ENCODE measurements around the gene WTIP.
"Not testable (repeated sequence)": the region's sequence is repeated elsewhere in the genome, so short reads cannot be mapped to it uniquely, and the experiment has no call there.

WTIP gene

GRCh38 chr19:34478496-34478895, 3.1 kb upstream of the WTIP start:
- not testable (repeated sequence) for DNase-seq (ENCODE audit: low read depth)

DNA sequence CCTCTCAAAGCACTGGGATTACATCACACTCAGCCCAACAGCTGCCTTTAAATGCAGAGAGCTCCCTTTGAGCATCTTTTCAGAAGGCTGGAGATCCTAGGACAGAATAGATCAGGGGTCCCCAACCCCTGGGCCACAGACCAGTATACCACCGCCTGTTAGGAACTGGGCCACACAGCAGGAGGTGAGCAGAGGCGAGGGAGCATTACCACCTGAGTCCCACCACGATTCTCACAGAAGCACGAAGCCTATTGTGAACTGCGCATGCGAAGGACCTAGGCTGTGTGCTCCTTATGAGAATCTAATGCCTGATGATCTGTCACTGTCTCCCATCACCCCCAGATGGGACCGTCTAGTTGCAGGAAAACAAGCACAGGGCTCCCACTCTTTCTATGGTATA, 2.2 kb upstream of the WTIP start:
- no peak for DNase-seq (ENCODE audit: low read depth)

DNA sequence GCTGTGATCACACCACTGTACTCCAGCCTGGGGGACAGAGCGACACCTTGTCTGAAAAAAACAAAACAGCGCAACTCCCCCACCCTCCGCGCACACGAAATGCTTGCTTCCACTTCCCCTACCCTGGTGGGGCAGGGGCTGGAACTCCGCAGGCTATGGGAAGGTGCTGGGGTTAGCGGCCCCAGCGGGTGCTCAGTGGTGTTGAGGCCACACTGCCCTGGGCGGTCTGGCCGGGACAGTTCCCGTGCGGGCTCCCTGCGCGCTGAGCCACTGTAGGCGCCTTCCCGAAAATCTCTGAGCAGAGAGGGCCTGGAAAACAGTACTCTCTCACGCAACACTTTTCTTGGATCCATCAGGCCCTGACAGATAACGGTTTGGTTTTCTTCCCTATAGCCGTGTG, 1.1 kb upstream of the WTIP start:
- no peak for DNase-seq (ENCODE audit: low read depth)

- no peak for DNase-seq (ENCODE audit: low read depth)
Observed at GRCh38 chr19:34481861-34482379, 362 bp downstream of the WTIP start.

GRCh38 chr19:34482380-34483250, 1.1 kb downstream of the WTIP start:
- DNase-seq (ENCODE audit: low read depth): no peak

DNA sequence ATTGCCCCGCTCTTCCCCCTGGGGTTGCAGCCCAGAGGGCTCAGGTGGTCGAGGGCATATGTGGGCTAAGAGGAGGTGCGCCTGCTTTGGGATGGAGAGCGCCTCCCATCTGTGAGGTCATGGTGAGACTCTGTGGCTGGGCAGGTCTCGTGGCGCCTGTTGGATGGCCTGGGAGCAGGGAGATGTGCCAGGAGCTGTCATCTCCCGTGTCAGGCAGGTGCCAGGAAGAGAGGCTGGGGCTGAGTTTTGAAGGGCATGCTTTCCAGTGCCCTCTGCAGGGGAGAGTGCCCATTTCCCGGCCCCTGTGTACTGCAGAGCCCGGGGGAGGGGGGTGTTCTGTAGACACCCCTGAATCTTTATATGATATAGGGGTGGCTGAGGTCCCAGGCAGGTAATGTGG, 2.8 kb downstream of the WTIP start:
- no peak for DNase-seq (ENCODE audit: low read depth)

DNA sequence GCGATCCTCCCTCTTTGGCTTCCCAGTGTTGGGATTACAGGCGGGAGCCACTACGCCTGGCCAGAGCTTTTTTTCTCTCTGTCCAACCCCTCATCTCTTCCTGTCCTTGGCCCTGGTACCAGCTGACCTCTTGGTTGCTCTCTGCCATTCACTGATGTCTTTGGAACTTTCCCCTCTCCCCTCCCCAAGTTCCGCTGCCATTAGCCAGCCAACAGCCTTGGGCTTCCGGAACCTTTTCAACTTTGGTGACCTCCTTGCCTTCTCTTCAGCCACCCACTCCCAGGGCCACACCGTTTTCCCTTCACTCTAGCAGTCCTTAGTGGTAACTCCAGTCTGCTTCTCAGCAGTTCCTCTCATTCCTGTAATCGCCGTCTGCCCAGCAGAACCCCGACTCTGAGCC, 4.3 kb downstream of the WTIP start:
- no peak for DNase-seq (ENCODE audit: low read depth)

DNA sequence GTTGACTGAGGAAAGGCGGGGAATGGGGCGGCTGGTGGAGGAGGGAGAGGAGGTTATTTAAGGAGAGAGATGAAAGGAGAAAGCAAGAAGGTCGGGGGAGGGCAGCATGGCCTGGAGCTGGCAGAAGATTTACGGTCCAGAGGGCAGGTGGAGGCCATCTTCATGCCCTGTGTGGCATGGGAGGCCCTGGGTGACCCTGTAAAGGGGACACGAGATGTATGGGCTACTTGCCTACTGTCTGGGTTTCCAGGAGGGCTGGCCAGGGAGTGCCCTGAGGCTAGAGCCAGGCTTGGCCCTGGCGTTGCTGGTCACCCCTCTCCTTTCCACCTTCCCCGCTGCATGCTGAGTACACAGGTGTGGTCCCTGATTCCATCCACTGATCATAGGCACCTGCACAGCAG, 6.1 kb downstream of the WTIP start:
- no peak for DNase-seq (ENCODE audit: low read depth)

DNA sequence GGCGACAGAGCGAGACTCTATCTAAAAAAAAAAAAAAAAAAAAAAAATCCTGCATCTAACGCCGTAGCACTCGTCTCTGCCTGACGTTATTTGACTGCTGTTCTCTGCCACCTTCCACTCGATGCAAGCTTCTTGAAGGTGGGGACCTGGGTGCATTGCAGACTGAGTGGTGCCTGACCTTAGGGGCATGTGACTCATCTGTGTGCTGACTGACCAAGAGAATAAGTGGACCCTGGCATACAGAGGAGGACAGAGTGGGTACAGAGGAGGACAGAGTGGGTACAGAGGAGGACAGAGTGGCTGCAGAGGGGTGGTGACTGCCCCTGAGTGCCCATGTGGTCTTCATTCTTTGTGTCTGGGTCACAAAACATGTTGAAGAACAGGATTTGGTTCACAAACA, 7.6 kb downstream of the WTIP start:
- no peak for DNase-seq (ENCODE audit: low read depth)

GRCh38 chr19:34490141-34490766, 8.7 kb downstream of the WTIP start:
- no peak for DNase-seq (ENCODE audit: low read depth)

DNA sequence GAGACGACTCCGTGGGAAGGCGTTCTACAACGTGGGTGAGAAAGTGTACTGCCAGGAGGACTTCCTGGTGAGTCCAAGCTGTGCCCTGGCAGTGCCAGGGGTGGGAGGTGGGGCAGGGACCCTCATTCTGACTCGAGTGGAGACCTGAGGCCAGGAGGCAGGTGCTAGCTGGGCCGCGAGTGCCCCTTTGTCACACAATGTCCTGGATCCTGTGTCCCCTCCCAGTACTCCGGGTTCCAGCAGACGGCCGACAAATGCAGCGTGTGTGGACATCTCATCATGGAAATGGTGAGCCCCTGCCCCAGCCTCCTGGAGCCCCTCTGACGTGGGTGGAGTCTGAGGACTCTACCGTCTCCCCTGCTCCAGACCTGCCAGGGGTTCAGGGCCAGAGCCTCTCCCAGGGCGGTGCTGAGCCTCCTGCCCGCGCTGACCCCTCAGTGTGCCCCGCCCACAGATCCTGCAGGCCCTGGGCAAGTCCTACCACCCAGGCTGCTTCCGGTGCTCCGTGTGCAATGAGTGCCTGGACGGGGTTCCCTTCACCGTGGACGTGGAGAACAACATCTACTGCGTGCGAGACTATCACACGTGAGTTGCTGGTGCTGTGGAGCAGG, 11.6 kb downstream of the WTIP start:
- no peak for DNase-seq (ENCODE audit: low read depth)

DNA sequence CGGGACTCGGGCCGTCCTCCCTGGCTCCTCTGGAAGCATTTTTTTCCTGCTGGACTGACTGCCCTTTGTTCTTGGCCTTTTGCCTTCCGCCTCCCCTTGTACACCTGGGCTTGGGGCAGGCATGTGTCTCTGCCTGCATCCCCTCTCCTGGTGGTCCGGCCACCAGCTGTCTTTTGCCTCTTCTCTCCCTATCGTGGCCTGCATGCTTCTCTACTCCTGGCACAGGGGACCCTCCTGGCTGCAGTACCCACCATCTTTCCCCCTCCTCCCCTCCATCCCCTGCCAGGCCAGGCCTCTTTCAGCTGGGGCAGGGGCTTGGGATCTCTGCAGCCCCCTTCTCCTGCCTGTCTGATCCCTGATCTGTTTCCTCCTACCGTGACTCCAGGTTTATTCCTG, 12.1 kb downstream of the WTIP start:
- no peak for DNase-seq (ENCODE audit: low read depth)

DNA sequence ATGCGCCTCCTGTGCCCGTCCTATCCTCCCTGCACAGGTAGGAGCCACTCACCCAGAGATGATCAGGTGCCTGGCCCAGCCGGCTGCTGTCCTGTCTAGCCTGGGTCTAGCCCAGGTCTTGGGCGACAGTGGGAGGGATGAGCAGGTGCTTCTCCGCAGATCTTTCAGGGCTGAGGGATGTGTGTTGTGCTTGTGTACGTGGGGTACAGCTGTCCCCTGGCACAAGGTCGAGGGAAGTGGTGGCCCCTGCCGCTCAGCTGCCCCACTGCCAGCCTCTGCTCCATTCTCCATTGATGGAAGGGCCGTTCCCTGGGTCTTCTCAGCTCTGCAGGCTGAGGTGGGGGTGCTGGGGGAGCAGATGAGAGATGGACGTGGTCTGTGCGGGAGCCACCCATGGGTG, 13.0 kb downstream of the WTIP start:
- no peak for DNase-seq (ENCODE audit: low read depth)

GRCh38 chr19:34495416-34495815, 13.9 kb downstream of the WTIP start:
- no peak for DNase-seq (ENCODE audit: low read depth)

DNA sequence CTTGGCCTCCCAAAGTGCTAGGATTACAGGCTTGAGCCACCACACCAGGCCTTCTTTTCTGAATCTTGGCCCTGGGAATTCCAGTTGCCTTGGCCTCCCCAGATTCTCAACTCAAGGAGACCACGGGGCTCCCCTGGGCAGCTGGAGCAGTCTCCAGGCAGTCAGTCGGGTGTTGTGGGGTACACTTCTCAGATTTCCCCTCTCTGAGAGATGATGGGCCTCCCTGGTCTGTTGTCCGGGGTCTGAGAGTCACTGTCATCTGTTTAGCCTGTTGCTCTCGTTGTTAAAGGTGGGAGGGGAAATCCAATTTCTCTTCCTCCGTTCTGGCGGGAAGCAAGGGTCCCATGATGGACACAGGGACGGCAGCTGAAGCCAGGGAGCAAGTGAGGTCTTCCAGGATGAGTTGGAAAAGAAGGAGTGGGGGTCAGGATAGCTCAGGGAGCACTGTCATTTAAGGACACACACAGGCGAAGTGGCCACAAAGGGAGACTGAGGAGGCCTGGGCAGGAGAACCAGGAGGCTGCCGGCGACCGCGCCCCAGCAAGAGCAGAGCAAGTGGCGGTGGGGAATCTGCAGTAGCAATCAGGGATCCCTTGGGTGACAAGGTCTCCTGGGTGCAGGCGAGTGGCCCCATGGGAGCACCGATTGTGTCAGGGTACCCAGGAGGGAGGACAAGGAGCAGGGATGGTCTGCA, 15.7 kb downstream of the WTIP start:
- no peak for DNase-seq (ENCODE audit: low read depth)

- no peak for DNase-seq (ENCODE audit: low read depth)
Observed at GRCh38 chr19:34499155-34499834, 17.7 kb downstream of the WTIP start.

DNA sequence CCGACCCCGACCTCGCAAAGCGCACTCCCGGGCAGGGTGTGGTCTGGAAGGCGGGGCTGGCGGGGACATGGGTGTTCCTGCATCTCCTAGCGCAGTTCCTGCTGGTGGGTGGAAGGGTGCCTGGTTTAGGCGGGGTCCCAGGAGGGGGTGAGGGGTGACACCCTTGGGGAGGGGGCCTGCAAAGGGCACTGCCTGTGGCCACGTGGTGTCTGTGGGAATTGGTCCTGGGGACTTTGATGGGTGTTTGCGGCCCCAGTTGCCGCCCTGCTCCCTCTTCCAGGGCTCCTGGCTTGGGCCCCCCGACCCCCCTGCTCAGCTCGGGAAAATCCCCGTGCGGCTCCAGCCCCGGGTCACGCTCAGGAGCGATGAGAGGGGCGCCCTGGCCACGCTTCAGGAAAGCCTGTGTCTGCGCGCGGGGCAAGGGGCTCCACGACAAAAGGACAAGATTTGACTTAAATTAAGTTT, 19.1 kb downstream of the WTIP start:
- no peak for DNase-seq (ENCODE audit: low read depth)

GRCh38 chr19:34501339-34502320, 20.1 kb downstream of the WTIP start:
- DNase-seq (ENCODE audit: low read depth): peak; percentile 77

GRCh38 chr19:34502582-34503411, 21.2 kb downstream of the WTIP start:
- no peak for DNase-seq (ENCODE audit: low read depth)

Measured in activated gamma-delta T cell treated with anti-CD3 and anti-CD28 coated beads, Interleukin-2, amount 50 U/mL, for 16 hours (primary cell).